ENCODE measurements around the gene PRSS56. TPM values are rescaled to one million over a fixed set of nuclear protein-coding genes. Genes with fewer than 3 reads are reported as not detected.
A peak's percentile ranks its signal among the peaks of the same experiment; 100 is the strongest.

Gene PRSS56
- total RNA-seq, 1 donor from 2014 or later, result not detected

DNA sequence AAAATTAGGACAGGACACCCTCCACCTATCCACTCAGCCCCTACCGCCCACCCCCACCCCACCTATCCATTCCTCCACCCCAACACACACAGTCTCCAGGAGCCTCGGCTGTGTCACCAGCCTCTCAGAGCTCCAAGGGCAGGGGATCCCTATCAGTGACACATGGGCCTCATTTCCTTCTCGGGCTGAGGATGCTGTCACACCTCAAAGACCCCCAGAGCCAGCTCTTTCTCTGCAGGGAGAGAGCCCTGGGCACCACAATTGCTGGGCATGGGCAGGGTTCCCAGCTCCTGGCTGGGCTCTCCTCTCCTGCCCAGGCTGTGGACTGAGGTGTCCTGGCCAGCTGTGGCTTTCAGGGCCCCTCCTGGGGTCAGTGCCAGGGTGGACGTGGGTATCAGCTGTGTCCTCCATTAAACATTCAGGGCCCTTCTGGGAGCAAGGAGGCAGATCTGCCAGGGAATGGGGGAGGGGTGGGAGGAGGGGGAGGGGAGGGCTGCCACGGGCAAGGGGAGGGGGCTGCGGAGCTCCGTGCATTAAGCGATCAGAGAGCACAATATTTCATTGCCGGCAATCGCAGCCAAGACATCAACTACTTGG, 18.3 kb upstream of the PRSS56 start:
- no peak overlapping the region for H3K9ac ChIP-seq (ENCODE audit: low read length)
- H3K27me3 ChIP-seq (ENCODE audit: insufficient read depth, low read length), result peaks cover 41% of the 10 kb centered on the region
- H2AFZ ChIP-seq (ENCODE audit: low read depth, low read length), result no peak overlapping the region
- no peak overlapping the region for H3K4me2 ChIP-seq (ENCODE audit: low read length)
- Mint-ChIP-seq H3K27ac (ENCODE audit: unreplicated experiment) (no peak overlapping the region), H3K9me3 (ENCODE audit: unreplicated experiment) (no peaks in the 10 kb centered on the region), H3K27me3 (ENCODE audit: low read depth, unreplicated experiment) (peaks cover 64% of the 10 kb centered on the region), H3K36me3 (ENCODE audit: low read depth, unreplicated experiment) (peaks cover 2% of the 10 kb centered on the region), H3K4me1 (ENCODE audit: low read depth, unreplicated experiment) (no peaks in the 10 kb centered on the region), H3K4me3 (ENCODE audit: unreplicated experiment) (no peak overlapping the region)
- H3K79me2 ChIP-seq (ENCODE audit: insufficient read depth, low read length), result no peaks in the 10 kb centered on the region
- peak; percentile 41 for TF ChIP-seq EZH2 (IDR thresholded peaks at IDR 0.05; ENCODE audit: insufficient read depth, low read length)
- TF ChIP-seq, protein P1, sequence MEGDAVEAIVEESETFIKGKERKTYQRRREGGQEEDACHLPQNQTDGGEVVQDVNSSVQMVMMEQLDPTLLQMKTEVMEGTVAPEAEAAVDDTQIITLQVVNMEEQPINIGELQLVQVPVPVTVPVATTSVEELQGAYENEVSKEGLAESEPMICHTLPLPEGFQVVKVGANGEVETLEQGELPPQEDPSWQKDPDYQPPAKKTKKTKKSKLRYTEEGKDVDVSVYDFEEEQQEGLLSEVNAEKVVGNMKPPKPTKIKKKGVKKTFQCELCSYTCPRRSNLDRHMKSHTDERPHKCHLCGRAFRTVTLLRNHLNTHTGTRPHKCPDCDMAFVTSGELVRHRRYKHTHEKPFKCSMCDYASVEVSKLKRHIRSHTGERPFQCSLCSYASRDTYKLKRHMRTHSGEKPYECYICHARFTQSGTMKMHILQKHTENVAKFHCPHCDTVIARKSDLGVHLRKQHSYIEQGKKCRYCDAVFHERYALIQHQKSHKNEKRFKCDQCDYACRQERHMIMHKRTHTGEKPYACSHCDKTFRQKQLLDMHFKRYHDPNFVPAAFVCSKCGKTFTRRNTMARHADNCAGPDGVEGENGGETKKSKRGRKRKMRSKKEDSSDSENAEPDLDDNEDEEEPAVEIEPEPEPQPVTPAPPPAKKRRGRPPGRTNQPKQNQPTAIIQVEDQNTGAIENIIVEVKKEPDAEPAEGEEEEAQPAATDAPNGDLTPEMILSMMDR (IDR thresholded peaks at IDR 0.05; ENCODE audit: insufficient read depth, low read depth, low read length), result no peak
- DNase-seq (ENCODE audit: low read depth) (no peak), FAIRE-seq (no peak)
- no peaks in the 10 kb centered on the region for H3K36me3 ChIP-seq (ENCODE audit: insufficient read depth, low read length)
- no peak overlapping the region for H3K4me3 ChIP-seq (ENCODE audit: insufficient read depth, low read depth, low read length)
- no peaks in the 10 kb centered on the region for H3K4me1 ChIP-seq (ENCODE audit: insufficient read depth, low read length)
- H3K9me3 ChIP-seq (ENCODE audit: insufficient read depth, low read depth, low read length), result no peaks in the 10 kb centered on the region
- no peak overlapping the region for H3K27ac ChIP-seq (ENCODE audit: low read depth, low read length)
- peaks cover 6% of the 10 kb centered on the region for H4K20me1 ChIP-seq (ENCODE audit: insufficient read depth, low read length)

DNA sequence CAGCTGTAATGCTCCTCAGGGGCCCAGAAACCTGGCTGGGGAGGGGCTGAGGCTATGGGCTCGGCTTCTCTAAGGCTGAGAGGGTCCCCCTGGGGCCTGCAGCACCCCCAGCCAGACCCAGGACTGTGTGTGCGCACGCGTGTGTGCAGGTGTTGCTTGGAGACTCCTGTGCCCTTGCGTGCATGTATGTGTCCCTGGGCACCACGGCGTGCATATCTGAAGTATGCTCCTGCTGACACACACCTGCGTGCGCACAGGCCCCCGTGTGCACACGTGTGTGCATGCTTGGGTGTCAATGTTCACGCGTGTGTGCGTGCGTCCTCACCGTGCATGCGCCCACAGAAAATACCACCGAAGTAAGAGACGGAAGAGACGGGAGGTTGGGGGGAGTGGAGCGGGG, 17.7 kb upstream of the PRSS56 start:
- Histone ChIP-seq H3K4me1 (ENCODE audit: insufficient read depth, low read length) (no peaks in the 10 kb centered on the region), H3K9me3 (ENCODE audit: insufficient read depth, low read depth, low read length) (no peaks in the 10 kb centered on the region), H4K20me1 (ENCODE audit: insufficient read depth, low read length) (peaks cover 6% of the 10 kb centered on the region), H3K36me3 (ENCODE audit: insufficient read depth, low read length) (no peaks in the 10 kb centered on the region), H3K9ac (ENCODE audit: low read length) (no peak overlapping the region), H3K4me2 (ENCODE audit: low read length) (no peak overlapping the region), H3K27ac (ENCODE audit: low read depth, low read length) (no peak overlapping the region), H3K79me2 (ENCODE audit: insufficient read depth, low read length) (no peaks in the 10 kb centered on the region), H2AFZ (ENCODE audit: low read depth, low read length) (no peak overlapping the region), H3K27me3 (ENCODE audit: insufficient read depth, low read length) (peaks cover 47% of the 10 kb centered on the region), H3K4me3 (ENCODE audit: insufficient read depth, low read depth, low read length) (no peak overlapping the region)
- Mint-ChIP-seq H3K27ac (ENCODE audit: unreplicated experiment) (no peak overlapping the region), H3K27me3 (ENCODE audit: low read depth, unreplicated experiment) (peaks cover 69% of the 10 kb centered on the region), H3K4me1 (ENCODE audit: low read depth, unreplicated experiment) (no peaks in the 10 kb centered on the region), H3K9me3 (ENCODE audit: unreplicated experiment) (no peaks in the 10 kb centered on the region), H3K4me3 (ENCODE audit: unreplicated experiment) (peak overlapping the region; percentile 71), H3K36me3 (ENCODE audit: low read depth, unreplicated experiment) (peaks cover 2% of the 10 kb centered on the region)
- TF ChIP-seq, protein P1 (IDR thresholded peaks at IDR 0.05; ENCODE audit: insufficient read depth, low read depth, low read length), result no peak
- TF ChIP-seq EZH2 (IDR thresholded peaks at IDR 0.05; ENCODE audit: insufficient read depth, low read length), result no peak
- FAIRE-seq (no peak), DNase-seq (ENCODE audit: low read depth) (no peak)
